PC-3 (cell line): ENCODE measurements around the gene CLCA2.

Experiments used
- CTCF ChIP-seq: fragments of 300-600 bp; sonication (generic); conservative IDR thresholded peaks from 2 replicates; pipeline ENCODE4 v1.5.1; 2017; ENCODE audit warnings: antibody characterized with exemption, low read depth, mild to moderate bottlenecking, low read length
- EZH2 ChIP-seq: fragments of 300-600 bp; sonication (generic); IDR thresholded peaks from one replicate; pipeline ENCODE4 v1.6.1; 2017; ENCODE audit warnings: antibody characterized with exemption, mild to moderate bottlenecking, low read length; ENCODE audit not compliant: unreplicated experiment
- EZH2phosphoT487 ChIP-seq: fragments of 300-600 bp; sonication (generic); IDR thresholded peaks from 2 replicates; pipeline ENCODE4 v1.6.1; 2018; ENCODE audit warnings: mild to moderate bottlenecking, antibody characterized with exemption, low read length, borderline replicate concordance

GRCh38 chr1:86445919-86446318 is 21.9 kb downstream of the CLCA2 start:
- no peak for TF ChIP-seq EZH2
- no peak for TF ChIP-seq CTCF
- no peak for TF ChIP-seq EZH2phosphoT487
